GM12801 (cell line): ENCODE data around the gene NTRK3.

Experiments
- TF ChIP-seq, protein P1 (sequence below): IDR thresholded peaks from one replicate; pipeline ENCODE4 v1.5.1; 2011; ENCODE audit warnings: control low read depth; ENCODE audit not compliant: insufficient read length; ENCODE audit errors: extremely low read depth

Gene NTRK3

GRCh38 chr15:87818756-87819155 is 437.8 kb downstream of the NTRK3 start:
- TF ChIP-seq, protein P1, sequence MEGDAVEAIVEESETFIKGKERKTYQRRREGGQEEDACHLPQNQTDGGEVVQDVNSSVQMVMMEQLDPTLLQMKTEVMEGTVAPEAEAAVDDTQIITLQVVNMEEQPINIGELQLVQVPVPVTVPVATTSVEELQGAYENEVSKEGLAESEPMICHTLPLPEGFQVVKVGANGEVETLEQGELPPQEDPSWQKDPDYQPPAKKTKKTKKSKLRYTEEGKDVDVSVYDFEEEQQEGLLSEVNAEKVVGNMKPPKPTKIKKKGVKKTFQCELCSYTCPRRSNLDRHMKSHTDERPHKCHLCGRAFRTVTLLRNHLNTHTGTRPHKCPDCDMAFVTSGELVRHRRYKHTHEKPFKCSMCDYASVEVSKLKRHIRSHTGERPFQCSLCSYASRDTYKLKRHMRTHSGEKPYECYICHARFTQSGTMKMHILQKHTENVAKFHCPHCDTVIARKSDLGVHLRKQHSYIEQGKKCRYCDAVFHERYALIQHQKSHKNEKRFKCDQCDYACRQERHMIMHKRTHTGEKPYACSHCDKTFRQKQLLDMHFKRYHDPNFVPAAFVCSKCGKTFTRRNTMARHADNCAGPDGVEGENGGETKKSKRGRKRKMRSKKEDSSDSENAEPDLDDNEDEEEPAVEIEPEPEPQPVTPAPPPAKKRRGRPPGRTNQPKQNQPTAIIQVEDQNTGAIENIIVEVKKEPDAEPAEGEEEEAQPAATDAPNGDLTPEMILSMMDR = no peak

DNA sequence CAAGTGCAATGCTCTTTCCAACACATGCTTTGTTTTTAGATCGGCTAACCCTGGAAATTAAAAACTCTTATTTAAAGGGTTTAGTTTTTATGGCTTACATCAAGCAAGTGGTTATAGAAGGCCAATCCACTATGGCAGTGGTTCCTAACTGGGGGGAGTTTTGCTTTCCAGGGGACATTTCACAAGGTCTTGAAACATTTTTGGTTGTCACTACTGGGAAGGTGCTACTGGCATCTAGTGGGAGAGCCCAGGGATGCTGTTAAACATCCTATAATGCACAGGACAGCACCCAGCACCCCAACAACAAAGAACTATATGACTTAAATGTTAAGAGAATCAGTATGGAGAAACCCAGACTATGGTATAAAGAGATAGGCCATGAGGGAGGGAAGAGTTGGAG is 439.0 kb downstream of the NTRK3 start:
- TF ChIP-seq, protein P1 = no peak

- TF ChIP-seq, protein P1 = no peak
Measured at GRCh38 chr15:87816811-87817210, 439.7 kb downstream of the NTRK3 start.

DNA sequence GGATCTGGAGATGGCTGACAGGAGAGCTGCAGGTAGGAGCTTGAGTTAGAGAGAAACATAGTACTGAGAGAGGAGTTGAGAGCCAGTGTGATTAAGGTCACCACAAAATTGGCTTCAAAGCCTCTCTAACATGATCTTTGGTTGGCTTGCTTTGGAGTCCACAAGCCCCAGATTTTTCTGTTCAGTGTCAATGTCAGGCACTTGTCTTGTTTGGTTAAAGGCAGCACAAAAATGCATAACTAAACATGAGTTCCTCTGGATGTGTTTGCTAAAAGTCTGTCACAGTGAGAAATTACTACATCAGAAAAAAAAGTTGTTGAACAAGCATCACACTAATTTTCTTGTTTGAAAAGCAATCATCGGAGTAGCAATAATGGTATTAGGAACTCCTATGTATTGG is 440.5 kb downstream of the NTRK3 start:
- TF ChIP-seq, protein P1 = no peak
